Ovary (tissue), 3 donors: ENCODE results near the gene DGKI.

Experiments
- EP300 ChIP-seq: sonication (generic); formaldehyde crosslinking; IDR thresholded peaks from one replicate; pipeline ENCODE4 v1.6.1; 2017; ENCODE audit warnings: antibody characterized with exemption
- POLR2A ChIP-seq: fragments of 450-650 bp; IDR thresholded peaks from one replicate; pipeline ENCODE4 v1.6.1; 2017; ENCODE audit warnings: antibody characterized with exemption, mild to moderate bottlenecking, moderate library complexity
- TF ChIP-seq, protein P1 (sequence below), 3 donors: fragments of 450-650 bp in 2 of 3; fragments of 200-600 bp in 1 of 3; IDR thresholded peaks; one replicate each; pipeline versions ENCODE4 v1.5.1 to v1.8.0; 2016 to 2022; ENCODE audit warnings: antibody characterized with exemption in 3 of 3, mild to moderate bottlenecking in 1 of 3
- donor health status: DM: no; HTN: no; CAD: no.

DNA sequence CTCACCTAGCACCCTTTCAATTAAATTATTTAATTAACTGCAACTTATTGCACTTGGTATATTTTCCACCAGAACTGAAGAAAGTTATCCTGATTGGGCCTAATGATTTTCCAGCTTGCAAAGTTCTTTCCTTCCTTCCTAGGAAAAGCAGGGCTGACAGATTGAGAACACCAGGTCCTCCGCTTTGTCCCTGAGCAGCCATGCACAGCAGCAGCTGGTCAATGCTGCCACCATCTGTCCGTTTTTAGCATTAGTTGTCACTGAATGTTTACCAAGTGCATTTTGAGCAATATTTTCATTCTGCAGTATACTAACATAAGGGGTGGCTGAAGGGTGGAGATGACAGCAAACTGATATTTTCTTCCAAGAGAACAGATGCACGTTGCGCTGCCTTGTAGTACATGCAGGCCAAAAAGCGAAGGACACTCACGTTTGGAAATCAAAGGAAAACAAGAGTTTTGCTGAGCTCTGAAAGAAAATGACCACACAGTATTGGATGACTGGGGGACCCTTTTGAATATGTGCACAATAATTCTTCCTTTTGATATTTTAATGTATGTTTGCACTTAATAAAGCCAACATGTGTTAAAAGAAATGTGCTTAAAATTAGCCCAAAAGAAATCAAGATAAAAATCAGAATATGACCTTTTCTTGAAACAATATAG lies 254.4 kb downstream of the DGKI start:
- TF ChIP-seq POLR2A: no peak
- TF ChIP-seq, protein P1, sequence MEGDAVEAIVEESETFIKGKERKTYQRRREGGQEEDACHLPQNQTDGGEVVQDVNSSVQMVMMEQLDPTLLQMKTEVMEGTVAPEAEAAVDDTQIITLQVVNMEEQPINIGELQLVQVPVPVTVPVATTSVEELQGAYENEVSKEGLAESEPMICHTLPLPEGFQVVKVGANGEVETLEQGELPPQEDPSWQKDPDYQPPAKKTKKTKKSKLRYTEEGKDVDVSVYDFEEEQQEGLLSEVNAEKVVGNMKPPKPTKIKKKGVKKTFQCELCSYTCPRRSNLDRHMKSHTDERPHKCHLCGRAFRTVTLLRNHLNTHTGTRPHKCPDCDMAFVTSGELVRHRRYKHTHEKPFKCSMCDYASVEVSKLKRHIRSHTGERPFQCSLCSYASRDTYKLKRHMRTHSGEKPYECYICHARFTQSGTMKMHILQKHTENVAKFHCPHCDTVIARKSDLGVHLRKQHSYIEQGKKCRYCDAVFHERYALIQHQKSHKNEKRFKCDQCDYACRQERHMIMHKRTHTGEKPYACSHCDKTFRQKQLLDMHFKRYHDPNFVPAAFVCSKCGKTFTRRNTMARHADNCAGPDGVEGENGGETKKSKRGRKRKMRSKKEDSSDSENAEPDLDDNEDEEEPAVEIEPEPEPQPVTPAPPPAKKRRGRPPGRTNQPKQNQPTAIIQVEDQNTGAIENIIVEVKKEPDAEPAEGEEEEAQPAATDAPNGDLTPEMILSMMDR (IDR thresholded peaks at IDR 0.05): peak in 1 of 3 donors; percentile 31
- no peak for TF ChIP-seq EP300
